Limb (tissue), 2 donors: ENCODE measurements around the gene ABL1.
"Not testable (repeated sequence)": the region's sequence is repeated elsewhere in the genome, so short reads cannot be mapped to it uniquely, and the experiment has no call there.

Source experiments
- DNase-seq, 2 donors: peaks; one replicate each; pipeline ENCODE4 v3.0.0-alpha.2; 2016; ENCODE audit errors: extremely low spot score in 2 of 2

The ABL1 gene

DNA sequence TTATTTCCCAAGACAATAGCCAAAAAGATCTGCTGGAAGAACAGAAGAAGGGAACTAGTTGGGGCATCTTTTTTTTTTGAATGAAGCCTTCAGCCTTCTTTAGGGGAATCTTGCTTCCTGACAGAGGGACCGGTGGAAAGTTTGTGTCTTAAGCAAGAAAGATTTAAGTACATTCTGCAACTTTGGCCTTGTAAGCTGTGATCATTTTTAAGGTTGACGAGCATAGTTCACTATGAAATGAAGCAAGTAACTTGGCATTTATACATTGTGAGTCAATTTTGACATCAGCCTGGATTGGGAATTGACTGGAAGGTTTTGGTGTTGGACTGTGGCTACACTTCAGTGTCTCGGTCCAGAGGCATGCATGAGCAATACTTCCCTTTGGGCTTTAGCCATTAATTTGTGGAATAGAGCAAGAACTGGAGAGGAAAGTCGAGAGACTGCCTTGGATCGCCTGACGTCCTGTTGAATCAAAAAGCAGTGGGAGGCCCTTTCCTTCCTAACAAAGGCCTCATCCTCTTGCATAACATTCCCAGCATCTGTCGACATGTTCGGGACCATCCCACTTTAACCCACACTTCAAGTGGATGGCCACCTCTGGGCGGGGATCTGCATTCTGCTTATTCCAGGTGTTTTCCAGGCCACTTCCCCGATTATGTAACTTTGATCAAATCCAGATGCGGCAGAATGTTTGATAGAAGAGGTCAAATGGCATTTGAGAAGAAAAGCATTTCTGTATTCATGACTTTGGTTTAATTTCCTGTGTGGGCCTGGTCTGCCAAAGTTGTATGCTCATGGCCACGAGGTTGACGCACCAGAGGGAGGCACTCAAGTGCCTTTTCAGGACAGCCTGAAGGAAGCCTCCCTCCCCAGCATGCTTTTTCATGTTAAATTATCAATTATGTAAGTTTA, 12.5 kb downstream of the ABL1 start:
- DNase-seq: peak; percentile 72 to 86

DNA sequence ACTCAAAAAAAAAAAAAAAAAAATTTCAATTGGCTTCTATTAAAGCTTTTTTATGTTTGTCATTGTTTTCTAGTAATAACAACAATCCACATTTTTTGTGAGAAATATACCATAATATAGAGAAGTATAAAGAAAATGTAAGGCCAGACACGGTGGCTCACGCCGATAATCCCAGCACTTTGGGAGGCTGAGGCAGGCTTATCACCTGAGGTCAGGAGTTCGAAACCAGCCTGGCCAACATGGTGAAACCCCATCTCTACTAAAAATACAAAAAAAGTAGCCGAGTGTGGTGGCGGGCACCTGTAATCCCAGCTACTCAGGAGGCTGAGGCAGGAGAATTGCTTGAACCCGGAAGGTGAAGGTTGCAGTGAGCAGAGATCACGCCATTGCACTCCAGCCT, 13.5 kb downstream of the ABL1 start:
- not testable (repeated sequence) for DNase-seq

DNA sequence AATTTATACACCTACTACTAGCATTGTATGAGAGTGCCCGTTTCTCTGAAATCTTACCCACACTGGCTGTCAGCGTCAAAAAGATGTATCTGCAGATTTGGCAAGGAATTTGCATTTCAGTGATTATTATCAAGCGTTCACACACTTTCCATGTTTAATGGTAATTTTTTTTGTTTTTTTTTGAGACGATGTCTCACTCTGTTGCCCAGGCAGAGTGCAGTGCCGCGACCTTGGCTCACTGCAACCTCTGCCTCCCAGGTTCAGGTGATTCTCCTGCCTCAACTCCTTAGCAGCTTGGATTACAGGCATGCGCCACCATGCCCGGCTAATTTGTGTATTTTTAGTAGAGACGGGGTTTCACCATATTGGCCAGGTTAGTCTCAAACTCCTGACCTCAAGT, 14.3 kb downstream of the ABL1 start:
- DNase-seq: no peak

DNA sequence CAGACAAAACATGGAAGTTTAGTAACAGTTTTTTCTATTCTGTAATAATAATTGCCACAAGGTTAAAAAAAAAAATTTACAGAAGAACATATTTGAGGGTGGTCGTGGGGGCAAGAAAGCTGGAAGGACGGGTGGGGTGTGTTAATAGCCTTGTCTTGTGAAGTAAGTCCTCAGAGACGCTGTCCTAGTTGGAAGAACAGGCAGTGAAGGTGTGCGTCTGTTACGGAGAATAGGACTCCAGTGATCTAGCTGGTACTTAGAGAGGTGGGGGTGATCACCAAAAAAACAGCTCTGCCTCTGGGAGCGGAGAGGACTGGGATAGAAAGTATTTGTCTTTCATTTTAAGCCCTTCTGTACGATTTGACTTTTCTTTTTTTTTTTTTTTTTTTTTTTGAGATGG, 17.7 kb downstream of the ABL1 start:
- DNase-seq: no peak

DNA sequence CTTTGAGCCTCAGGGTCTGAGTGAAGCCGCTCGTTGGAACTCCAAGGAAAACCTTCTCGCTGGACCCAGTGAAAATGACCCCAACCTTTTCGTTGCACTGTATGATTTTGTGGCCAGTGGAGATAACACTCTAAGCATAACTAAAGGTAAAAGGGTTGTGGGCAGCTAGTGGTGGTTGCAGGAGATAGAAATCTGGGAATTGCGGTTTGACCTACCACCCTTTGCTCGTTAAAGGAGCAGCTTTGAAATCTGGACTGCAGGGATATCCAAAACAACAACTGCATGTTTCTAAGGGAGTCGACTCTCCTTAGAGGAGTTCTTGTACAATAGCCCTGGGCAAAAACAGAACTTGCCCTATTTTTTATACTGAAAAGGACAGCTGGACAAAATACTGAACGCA, 19.0 kb downstream of the ABL1 start:
- DNase-seq: no peak

DNA sequence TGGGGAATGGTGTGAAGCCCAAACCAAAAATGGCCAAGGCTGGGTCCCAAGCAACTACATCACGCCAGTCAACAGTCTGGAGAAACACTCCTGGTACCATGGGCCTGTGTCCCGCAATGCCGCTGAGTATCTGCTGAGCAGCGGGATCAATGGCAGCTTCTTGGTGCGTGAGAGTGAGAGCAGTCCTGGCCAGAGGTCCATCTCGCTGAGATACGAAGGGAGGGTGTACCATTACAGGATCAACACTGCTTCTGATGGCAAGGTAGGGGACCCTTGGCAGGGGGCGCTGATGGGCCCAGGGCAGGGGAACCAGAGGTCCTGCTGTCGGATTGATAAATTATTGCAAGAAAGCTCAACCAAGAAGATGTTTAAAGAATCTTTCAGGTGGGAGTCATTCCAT, 19.8 kb downstream of the ABL1 start:
- DNase-seq: no peak

DNA sequence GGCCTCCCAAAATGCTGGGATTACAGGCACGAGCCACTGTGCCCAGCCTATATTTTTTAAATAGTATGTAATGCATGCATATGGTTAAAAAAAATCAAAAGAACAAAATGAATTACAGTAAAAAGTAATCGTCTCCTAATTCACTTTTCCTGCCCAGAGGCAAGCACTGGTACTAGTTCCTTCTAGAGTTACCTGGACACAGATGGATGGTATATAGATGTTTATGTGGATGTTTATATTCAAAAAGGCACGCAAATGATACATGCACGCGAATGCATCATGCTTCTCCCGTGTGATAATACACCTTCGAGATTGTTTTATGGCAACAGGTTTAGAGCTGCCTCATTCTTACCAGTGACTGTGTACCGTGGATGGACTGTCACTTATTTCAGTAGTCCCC, 21.4 kb downstream of the ABL1 start:
- no peak for DNase-seq

DNA sequence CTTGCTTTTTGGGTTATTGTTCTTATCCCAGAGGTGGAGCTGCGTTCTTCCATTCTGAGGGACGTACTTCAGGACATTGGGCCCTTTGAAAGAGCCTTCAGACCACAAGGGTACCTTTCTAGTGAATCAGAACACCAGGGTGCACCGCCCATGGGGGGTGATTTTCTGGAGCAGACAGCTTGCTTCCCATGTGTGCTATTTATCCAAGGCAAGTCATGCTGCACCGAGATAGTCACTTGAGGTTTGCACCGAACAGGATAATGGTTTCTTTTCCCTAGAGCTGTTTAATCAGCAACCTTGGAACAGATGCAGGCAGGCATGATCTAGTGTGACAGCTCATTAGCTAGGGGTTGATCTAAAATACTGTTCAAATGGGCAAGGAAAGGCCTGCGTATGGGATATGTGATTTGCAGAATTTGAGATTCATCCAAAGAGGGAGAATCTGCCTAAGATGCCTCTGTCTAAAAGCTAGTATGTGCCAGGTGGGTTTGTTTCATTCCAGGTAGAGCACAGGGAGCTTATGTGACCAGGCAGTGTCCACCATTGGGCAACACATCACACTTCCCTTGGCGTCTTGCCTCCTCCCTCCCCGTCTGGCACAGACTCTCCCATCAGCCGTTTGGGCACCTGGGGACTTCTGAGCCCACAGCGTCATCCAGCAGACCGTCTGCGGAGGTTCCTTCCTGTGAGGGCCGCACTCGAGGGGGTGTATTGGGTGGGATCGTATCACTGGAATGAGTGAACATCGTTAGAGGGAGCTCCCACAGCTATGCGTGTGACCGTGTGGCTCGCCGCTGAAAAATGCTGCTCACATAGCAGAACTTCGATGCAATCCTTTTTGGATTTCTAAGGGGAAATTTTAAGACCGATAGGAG, 23.0 kb downstream of the ABL1 start:
- peak in 1 of 2 donors; percentile 61 for DNase-seq

DNA sequence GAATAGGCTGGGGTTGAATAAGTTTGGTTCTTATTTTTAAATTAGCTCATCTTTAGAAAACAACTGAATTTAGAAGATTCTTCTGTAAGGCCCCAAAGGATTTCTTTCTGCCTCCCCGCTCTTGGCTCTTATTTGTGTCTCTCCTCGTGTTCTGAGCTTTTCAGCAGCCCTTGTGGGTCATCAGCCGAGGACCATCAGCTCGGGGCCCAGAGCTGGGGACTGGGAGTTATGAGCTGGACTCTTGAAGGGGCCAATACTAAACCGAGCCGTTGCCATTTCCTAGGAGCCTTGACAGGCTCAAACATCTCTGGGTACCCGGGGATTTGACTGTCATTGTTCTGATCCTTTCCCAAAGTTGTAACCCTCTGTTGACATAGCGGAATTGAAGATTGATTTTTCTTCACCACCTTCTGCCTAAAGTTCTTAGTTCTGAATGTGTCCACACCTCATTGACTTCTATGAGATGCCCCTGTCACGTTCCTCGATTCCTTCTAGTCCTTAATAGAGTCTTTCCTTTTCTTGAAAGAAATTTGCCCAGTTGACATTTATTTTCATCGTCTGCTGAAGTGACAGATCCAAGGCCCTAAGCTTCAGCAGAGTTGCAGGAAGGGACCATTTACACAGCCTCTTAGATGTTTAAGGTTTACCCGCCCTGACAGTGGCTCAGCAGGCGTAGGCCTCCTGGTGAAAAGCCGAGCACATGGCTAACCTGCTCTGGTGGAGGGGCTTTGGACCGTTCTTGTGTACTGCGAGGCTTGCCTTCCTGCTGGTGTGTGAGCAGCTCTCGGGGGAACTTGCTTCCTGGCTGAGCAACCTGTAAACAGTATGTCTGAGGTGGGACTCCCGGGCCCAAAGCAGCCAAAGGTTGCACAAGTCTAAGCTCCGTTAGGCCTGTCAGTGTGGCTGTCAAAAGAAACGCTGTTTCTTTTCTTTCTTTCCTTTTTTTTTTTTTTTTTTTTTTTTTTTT, 24.0 kb downstream of the ABL1 start:
- no peak for DNase-seq

DNA sequence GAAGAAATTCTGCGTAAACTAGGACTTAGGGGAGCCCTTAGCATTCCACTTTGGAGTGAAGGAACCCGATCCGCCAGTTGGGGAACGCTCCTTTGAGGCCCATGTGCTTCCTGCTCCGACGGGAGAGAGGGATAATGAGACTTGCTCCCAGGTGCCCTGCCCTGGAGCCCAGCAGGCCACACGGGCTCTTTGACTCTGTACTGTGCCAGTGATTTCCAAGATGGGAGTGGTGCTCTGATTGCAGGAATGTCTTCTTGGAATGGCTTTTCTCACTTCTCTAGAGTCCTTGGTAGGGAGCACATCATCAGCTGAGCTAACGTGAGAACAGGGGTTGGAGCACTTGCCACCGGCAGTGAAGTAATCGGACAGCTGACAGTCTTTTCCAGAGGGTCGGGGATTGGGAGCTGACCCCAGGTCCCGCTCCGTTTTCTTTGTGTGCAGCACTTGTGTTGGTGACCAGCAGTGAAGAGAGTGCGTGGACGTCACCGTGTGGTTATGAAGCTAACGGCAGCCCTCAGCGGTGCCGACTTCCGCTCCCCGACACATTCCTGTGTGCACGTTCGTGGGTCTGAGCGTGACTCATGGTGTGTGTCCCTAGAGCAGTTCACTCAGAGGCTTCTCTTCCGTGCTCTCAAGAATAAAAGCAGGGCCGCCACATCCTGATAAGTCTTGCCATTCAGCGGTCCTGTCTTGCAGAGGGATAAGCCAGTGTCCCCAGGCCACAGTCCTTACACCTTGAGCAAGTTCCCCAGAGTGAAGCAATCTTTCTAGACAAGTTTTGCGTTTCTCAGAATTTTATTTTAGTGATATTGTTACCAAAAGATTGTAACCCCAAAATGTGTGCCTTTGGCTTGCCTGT, 25.6 kb downstream of the ABL1 start:
- DNase-seq: peak; percentile 66 to 75

DNA sequence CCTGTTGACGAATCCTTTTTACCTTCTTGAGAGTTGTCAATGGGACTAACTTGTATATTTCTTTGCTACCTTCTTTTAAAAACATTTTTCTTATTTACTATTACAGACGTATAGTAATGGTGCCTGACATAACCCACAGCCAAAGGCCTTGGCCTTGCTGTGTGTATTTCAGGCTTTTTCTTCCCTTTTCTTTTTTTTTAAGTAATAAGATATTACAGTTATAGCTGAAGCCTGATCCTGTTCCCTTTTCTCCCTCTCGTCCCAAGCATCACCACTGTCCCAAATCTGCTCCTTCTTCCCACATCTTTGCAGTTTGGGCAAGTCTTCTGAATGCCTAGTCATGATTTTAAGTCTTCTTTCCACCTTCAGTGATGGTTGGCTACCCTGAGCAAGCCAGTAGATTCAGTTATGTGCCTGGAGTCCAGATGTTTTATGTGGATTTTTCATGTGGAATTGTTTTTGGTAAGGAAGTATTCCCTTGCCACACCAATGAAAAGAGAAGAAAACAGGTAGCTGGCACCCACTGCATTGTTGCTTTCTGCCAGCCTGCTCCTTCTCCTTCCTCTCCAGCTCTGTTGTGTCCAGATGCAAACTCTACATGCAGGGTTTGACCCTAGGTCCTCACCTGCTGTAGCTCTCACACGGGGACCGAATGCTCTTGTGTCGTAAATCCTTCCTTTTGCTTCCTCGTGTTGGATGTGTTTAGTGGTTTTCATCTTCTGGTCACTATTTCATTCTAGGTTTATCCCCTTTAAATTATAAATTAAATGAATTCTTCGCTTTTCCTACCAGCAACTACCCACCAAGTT, 26.5 kb downstream of the ABL1 start:
- DNase-seq: no peak

DNA sequence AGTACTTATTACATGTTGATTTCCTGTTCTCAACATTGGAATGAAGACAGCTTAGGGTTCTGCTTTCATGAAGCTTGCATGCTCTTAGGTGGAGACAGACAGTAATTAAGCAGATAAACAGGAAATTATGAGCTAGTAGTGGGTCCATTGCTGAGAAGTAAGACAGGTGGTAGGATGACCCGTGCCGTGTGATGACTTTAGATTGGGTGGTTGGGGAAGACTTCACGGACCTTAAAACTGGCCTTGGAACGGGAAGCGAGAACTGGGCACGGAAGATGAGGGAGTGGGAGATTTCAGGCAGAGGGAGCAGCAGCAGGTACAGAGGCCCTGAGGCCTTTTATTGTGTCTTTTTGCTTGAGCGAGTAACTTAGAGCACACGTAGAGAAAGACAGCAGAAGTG, 27.2 kb downstream of the ABL1 start:
- no peak for DNase-seq

DNA sequence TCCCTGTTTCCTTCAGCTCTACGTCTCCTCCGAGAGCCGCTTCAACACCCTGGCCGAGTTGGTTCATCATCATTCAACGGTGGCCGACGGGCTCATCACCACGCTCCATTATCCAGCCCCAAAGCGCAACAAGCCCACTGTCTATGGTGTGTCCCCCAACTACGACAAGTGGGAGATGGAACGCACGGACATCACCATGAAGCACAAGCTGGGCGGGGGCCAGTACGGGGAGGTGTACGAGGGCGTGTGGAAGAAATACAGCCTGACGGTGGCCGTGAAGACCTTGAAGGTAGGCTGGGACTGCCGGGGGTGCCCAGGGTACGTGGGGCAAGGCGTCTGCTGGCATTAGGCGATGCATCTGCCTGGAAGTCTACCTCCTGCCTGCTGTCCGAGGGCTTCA, 27.7 kb downstream of the ABL1 start:
- DNase-seq: no peak

DNA sequence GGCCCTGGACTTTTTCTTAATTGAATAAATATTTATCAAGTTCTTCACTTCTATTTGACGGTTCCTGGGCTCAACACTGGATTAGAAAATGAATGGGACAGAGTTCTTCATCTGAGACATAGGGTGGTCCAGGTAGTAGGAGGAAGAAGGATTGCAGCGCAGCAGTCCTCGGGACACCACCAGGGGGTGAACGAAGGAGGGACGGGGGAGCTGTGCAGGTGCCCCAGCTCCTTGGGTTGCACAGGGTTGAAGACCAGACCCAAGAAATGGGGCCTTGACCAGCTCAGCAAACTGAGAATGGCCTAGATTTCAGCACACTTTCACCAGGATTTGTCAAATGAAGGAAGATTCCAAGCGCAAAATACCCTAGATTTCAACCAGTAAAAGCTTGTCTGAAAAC, 29.5 kb downstream of the ABL1 start:
- DNase-seq: no peak

DNA sequence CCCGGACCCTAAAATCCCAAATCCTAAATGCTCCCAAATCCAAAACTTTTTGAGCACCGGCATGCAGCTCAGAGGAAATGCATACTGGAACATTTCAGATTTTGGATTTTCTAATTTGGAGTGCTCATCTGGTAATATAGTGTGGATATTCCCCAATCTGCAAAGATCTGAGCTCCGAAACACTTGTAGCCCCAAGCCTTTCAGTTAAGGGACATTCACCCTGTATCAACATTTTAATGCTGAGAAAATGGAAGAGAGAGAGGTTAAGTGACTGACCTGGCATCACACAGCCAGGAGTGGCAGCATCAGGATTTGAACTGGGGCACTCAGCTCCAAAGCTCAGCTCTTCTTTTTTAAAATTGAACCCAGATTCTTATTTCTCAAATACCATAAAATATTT, 30.9 kb downstream of the ABL1 start:
- DNase-seq: no peak

DNA sequence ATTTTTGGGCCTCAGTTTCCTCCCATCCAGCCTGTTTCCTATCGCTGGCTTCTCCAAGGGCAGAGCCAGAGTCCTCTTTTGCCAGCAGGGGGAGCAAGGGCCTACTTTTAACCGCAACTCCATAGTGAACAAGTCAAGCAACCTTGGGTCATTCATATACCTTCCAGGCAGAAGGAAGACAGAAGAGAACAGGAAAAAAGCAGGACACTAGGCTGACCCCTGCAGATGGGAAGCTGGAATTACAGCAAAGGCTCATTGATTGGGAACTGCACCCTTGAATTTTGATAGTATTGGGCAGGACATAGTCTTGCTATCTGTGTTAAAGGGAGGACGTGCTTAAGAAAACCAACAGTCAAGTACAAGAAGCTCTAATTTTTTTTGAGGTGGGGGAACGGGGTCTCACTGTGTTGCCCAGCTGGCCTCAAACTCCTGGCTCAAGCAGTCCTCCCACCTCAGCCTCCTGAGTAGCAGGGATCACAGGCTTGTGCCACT, 31.5 kb downstream of the ABL1 start:
- DNase-seq: peak; percentile 80 to 85

DNA sequence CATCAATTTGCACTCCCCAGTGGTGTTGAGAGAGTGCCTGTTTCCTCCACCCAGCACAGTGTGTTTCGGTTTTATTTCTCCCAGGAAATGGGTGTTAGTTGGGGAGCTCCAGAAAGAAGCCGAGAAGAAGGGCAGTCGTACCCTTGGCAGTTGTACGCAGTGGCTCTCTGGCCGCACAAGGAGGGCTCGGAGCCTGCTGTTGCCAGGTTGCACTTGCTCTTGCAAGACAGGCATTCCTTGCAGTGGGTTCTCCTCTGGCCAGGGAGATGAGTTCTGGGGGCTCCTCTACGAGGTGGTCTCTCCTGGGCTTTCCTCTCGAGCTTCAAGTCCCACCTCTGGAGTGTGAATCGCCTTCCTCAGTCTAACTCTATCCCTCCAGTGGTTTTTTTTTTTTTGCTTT, 32.5 kb downstream of the ABL1 start:
- no peak for DNase-seq

DNA sequence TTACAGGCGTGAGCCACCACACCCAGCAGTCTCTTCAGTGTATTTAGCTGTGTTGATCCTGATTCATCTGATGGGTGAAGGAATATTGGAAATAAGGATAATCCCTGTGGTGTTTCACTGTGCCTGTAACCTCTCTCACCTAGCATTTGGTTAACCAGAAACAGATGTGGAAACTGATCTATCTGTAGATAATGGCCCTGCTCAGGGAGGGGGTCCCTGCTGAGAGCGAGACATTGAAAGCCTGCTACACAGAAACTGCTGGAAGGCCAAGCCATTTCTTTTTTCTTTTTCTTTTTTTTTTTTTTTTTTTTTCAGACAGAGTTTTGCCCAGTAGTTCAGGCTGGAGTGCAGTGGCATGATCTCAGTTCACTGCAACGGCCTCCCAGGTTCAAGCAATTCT, 33.2 kb downstream of the ABL1 start:
- DNase-seq: no peak

DNA sequence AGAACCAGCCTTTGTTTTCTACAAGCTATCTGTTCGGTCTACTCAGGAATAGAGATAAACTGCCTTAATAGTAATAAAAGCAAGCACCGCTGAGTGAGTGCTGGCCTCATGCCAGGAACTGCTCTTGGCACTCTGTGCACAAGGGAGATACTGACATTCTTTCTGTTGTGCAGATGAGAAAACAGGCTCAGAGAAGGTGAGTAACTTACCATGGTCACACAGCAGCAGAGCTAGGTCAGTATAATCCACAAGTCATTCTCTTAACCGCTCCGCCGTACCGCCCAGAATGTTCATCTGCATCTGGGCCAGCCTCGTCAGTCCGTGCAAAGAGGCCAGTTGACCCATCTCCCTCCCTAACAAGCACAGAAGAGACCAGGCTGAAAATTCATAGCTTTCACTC, 34.2 kb downstream of the ABL1 start:
- no peak for DNase-seq
